HepG2 (cell line): Measurements from ENCODE around the gene RFXANK.

Experiments used
- ATF7 ChIP-seq, 2 experiments: fragments of 450-650 bp in 1 of 2; sonication (generic) in 1 of 2; formaldehyde crosslinking in 1 of 2; IDR thresholded peaks; 2 replicates each; pipeline versions ENCODE4 v1.4.0 to v1.6.1; 2016 to 2020; ENCODE audit warnings: antibody characterized with exemption in 1 of 2, mild to moderate bottlenecking in 1 of 2, missing genetic modification reagents in 1 of 2
- MXI1 ChIP-seq: IDR thresholded peaks from 3 replicates; pipeline ENCODE4 v1.6.1; 2012; ENCODE audit warnings: low read depth, low read length, inconsistent platforms, borderline replicate concordance
- POLR2A ChIP-seq, 2 experiments: IDR thresholded peaks; 2 replicates each; pipeline ENCODE4 v1.6.1; 2011; ENCODE audit warnings: low read depth in 2 of 2, low read length in 2 of 2, mild to moderate bottlenecking in 1 of 2, moderate library complexity in 1 of 2; ENCODE audit not compliant: insufficient read depth in 1 of 2
- TF ChIP-seq, protein P1 (sequence below): sonication (generic); formaldehyde crosslinking; IDR thresholded peaks from 2 replicates; pipeline ENCODE4 v1.5.0; 2020; ENCODE audit warnings: missing genetic modification reagents, mild to moderate bottlenecking, borderline replicate concordance

DNA sequence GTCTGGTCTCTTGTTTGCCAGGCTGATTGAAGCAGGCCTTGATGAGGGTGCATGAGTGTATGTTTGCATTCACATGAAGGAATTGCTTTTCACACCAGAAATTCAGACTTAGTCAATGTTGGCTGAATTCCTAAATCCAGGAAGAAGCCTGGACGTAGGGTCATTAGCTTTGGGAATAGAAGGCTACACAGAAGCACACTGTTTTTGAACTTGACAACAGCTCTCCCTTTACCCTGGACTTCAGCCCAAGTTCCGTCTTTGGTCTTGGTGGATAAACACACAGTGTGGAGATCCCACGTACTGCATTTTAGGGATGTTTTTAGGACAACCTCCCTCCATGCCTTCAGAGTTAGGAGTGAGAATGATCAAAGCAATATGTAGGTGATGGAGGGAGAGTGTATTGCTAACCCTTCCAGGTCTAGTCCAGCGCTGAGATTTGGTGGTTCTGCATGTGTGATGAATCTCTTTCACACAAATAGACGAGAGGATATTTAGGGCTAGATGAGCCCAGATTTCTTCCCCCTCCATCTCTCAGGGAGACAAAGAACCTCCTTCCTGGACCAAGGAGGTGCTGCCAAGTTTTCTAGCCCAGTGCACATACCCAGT, 58.2 kb downstream of the RFXANK start:
- TF ChIP-seq MXI1 (no peak), ATF7 (IDR thresholded peaks at IDR 0.05) (no peak), ATF7 (CRISPR knock-in tag; IDR thresholded peaks at IDR 0.05) (no peak), POLR2A (IDR thresholded peaks at IDR 0.05; ENCODE audit: insufficient read depth in 1 of 2, low read depth in 2 of 2, low read length in 2 of 2) (no peak)
- TF ChIP-seq, protein P1, sequence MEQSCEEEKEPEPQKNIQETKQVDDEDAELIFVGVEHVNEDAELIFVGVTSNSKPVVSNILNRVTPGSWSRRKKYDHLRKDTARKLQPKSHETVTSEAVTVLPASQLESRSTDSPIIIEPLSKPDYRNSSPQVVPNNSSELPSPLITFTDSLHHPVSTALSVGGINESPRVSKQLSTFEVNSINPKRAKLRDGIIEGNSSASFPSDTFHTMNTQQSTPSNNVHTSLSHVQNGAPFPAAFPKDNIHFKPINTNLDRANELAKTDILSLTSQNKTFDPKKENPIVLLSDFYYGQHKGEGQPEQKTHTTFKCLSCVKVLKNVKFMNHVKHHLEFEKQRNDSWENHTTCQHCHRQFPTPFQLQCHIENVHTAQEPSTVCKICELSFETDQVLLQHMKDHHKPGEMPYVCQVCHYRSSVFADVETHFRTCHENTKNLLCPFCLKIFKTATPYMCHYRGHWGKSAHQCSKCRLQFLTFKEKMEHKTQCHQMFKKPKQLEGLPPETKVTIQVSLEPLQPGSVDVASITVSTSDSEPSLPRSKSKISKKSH (CRISPR knock-in tag) = no peak
